Measurements from ENCODE around the gene PACS1.

DNA sequence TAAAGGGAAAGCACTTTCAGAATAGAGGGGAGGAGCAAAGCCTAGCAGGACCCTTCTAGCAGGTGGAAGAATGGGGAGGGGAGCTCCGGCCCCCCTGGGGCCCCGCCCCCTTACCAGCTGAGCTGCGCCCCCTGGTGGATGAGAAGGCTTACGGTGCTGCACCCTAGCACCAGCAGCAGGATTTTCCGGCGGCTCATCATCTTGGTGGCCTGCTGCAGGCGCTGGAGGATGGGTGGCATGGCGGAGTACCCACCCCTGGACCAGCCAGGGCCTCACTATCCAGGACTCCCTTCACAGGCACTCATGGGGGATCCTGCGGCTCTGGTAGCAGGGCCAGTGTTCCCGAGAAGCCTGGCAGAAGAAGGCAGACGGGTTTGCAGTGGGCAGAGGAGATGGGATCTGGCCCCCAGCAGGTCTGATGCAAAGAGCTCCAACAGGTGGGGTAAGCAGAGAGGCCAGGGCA, 24.9 kb upstream of the PACS1 start:
- no peak for TF ChIP-seq EZH2 (IDR thresholded peaks at IDR 0.05)
- TF ChIP-seq, protein P1, sequence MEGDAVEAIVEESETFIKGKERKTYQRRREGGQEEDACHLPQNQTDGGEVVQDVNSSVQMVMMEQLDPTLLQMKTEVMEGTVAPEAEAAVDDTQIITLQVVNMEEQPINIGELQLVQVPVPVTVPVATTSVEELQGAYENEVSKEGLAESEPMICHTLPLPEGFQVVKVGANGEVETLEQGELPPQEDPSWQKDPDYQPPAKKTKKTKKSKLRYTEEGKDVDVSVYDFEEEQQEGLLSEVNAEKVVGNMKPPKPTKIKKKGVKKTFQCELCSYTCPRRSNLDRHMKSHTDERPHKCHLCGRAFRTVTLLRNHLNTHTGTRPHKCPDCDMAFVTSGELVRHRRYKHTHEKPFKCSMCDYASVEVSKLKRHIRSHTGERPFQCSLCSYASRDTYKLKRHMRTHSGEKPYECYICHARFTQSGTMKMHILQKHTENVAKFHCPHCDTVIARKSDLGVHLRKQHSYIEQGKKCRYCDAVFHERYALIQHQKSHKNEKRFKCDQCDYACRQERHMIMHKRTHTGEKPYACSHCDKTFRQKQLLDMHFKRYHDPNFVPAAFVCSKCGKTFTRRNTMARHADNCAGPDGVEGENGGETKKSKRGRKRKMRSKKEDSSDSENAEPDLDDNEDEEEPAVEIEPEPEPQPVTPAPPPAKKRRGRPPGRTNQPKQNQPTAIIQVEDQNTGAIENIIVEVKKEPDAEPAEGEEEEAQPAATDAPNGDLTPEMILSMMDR (IDR thresholded peaks at IDR 0.05 in 2 of 3, conservative IDR thresholded peaks at IDR 0.05 in 1 of 3; ENCODE audit: borderline replicate concordance in 1 of 3, insufficient read depth in 1 of 3, low read depth in 2 of 3, low read length in 2 of 3) = peak; percentile 86 to 97 (median 88)
- TF ChIP-seq POLR2A (IDR thresholded peaks at IDR 0.05; ENCODE audit: borderline replicate concordance, extremely low read depth, insufficient read depth, insufficient read length) = no peak
- no peak for TF ChIP-seq ZFX (IDR thresholded peaks at IDR 0.05)

All from HCT116 (cell line).